NCI-H748 (cell line): ENCODE results near the gene ZBTB24.

ENCODE experiments used
- DNase-seq: peaks from one replicate; lab custom pipeline; 2025; ENCODE audit not compliant: unreplicated experiment; lab: John Stamatoyannopoulos, UW

ZBTB24 gene

GRCh38 chr6:109453594-109454495, 29.2 kb downstream of the ZBTB24 start:
- DNase-seq, result no peak

DNA sequence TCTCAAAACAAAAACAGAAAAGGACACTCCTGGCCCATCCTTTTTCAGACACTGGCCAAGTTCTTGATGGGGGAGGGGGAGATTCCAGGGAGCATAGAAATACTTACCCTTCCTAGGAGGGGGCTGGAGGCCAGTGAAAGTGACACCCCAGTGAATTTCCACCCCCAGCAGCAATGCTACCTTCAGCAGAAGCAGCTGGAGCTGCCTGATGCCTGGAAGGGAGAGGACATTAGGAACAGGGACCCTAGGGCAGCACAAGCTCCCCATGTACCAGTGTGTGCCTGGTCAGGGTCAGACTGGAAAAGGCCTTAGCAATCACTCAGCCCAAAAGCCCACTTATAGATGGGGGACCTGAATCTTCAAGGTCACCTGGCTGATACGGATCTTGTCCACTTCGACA, 29.9 kb downstream of the ZBTB24 start:
- no peak for DNase-seq

GRCh38 chr6:109452181-109452580, 30.8 kb downstream of the ZBTB24 start:
- no peak for DNase-seq

- DNase-seq, result no peak
Observed at GRCh38 chr6:109451376-109451775, 31.6 kb downstream of the ZBTB24 start.

- no peak for DNase-seq
Observed at GRCh38 chr6:109450801-109451200, 32.2 kb downstream of the ZBTB24 start.

DNA sequence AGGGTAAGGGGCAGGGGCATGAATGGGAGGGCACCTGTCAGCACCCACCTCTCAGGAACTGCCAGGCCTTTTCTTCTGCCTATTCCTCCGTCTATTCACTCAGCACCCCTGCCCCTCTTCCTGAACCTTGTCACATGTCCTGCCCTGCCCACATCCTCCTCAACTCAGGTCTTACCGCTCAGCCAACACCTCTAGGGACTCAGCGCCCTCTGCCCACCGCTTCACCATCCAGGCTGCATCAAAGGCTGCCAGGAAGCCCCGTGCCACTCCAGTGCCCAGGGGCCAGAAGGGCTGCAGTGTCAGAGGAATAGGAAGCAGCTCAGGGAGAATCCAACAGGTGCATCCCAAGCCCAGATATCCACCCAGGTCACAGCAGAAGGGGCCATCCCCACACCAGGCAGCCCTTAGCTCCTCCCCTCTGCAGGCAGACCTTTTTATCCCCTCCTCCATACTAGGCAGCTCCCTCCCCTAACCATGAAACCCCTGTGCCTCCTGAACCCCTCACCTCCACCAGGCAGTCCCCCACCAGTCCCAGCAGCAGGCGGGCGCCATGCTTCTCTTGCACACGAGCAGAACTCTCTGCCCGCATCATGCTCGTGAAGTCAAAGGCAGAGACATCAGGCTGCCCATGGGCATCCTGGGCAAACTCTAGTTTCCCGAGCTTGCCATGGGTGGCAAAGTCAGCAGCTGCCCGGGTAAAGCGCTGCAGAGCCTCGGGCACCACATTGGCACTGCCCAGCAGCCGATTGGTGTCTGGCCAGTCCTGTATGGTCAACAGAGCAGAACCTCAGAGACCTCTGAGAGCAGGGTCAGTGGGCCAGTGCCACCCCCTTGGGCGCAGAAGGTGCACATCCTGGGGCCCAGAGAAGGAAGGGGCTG, 33.0 kb downstream of the ZBTB24 start:
- DNase-seq, result no peak

GRCh38 chr6:109449064-109449794, 33.8 kb downstream of the ZBTB24 start:
- no peak for DNase-seq

DNA sequence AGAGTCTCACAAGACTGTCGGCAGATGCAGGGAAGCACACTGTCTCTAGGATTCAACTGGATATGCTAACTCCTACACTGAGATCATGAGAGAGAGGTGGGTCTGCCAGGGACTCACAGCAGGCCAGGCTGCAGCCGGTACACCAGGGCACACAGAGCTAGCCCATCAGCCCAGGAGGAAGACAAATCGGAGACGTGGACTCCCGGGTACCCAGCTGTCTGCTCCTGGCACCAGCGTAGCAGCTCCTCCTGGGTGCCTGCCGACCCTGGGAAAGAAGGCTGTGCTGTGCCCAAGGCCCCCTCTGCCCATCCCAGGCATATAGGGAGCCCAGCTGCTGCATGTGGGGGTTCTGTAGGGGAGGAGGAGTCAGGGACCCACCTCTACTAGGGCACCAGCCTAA, 34.4 kb downstream of the ZBTB24 start:
- no peak for DNase-seq

- DNase-seq, result no peak
Observed at GRCh38 chr6:109447878-109448555, 35.0 kb downstream of the ZBTB24 start.

GRCh38 chr6:109447087-109447486, 35.9 kb downstream of the ZBTB24 start:
- DNase-seq, result no peak

- DNase-seq, result no peak
Observed at GRCh38 chr6:109446541-109446940, 36.5 kb downstream of the ZBTB24 start.

DNA sequence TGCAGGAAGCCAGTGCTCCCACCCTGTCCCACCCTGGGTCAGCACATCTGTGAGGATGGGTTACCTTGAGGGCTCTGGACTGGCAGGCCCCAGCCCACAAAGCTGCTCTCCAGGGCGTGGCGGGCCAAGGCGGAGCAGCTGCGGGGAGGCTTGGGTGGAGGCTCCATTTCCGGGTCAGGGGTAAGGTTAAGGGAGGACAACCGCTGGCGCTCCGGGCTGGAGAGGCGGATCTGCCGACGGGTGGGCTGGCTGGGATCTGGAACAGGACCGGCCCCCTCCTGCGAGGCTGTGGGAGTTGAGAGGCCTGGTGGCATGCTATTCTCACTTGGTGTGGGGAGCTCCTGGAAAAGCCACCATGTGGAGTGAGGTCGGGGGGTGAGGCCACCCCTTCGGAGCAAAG, 36.9 kb downstream of the ZBTB24 start:
- no peak for DNase-seq

- DNase-seq, result no peak
Observed at GRCh38 chr6:109445382-109445781, 37.6 kb downstream of the ZBTB24 start.

GRCh38 chr6:109443425-109443950, 39.5 kb downstream of the ZBTB24 start:
- no peak for DNase-seq

GRCh38 chr6:109442393-109442924, 40.6 kb downstream of the ZBTB24 start:
- no peak for DNase-seq

GRCh38 chr6:109441069-109441816, 41.8 kb downstream of the ZBTB24 start:
- peak; percentile 61 for DNase-seq

GRCh38 chr6:109440331-109441068, 42.5 kb downstream of the ZBTB24 start, which contains the start of the genes PPIL6 and SMPD2:
PPIL6 (minus strand) TSS chr6:109440628; CDS start chr6:109440590, 38 bp downstream.
SMPD2 (plus strand) TSS chr6:109440724; CDS start chr6:109441122, 398 bp downstream.
- DNase-seq, result peak; percentile 93

DNA sequence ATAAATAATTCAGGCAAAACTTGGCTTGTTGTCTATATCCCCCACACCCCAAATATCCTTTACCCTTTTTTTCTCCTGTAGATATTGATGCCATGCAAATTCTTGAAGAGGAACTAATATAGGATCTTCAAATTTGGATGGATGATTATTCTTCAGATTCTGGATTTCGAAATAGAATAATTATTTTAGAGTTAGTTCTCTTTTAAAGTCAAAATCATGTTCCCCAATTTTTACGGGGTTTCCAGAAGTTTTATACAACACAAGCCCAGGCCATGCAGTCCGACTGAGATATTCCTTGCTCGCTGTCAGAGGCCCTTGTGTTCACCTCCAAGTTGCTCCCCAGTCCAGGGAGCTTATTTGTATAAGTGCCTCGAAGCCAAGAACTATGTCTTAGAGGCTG, 47.0 kb downstream of the ZBTB24 start:
- no peak for DNase-seq

DNA sequence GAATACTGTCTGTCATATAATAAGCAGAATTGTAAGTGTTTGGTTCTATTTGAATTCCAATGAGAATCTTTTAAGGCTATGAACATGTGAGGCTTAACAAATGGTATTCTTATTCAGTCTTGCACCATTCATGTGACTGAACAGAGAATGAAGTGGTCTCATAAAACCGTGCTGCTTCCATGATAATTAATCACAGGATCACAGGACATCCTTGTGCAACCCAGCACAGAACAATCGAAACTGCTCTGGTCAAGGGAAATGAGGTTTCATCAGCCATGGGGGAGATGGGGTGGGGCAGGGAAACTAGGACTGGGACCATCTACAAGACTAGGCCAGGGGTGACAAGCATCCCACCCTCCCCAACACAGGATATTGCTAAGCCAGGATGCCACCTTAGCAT, 48.6 kb downstream of the ZBTB24 start:
- no peak for DNase-seq
